ENCODE measurements around the gene TLE1. TPM values are rescaled to one million over a fixed set of nuclear protein-coding genes. Genes with fewer than 3 reads are reported as not detected.
"Not testable (repeated sequence)": the region's sequence is repeated elsewhere in the genome, so short reads cannot be mapped to it uniquely, and the experiment has no call there.

The TLE1 gene
- polyA plus RNA-seq, 4 donors = 66.8 to 81.7 (median 72.9) TPM

- no peak for DNase-seq (ENCODE audit: low read depth in 4 of 4, low spot score in 2 of 4)
Observed at GRCh38 chr9:81626511-81626910, 62.8 kb downstream of the TLE1 start.

- DNase-seq (ENCODE audit: low read depth in 4 of 4, low spot score in 2 of 4) = no peak
Observed at GRCh38 chr9:81625969-81626368, 63.4 kb downstream of the TLE1 start.

GRCh38 chr9:81623778-81624177 lies 65.6 kb downstream of the TLE1 start:
- no peak for DNase-seq (ENCODE audit: low read depth in 4 of 4, low spot score in 2 of 4)

GRCh38 chr9:81622471-81623255 lies 66.7 kb downstream of the TLE1 start:
- DNase-seq (ENCODE audit: low read depth in 4 of 4, low spot score in 2 of 4) = no peak

- DNase-seq (ENCODE audit: low read depth in 4 of 4, low spot score in 2 of 4) = no peak
Observed at GRCh38 chr9:81621785-81622259, 67.5 kb downstream of the TLE1 start.

- DNase-seq (ENCODE audit: low read depth in 4 of 4, low spot score in 2 of 4) = no peak
Observed at GRCh38 chr9:81621118-81621517, 68.2 kb downstream of the TLE1 start.

- DNase-seq (ENCODE audit: low read depth in 4 of 4, low spot score in 2 of 4) = no peak
Observed at GRCh38 chr9:81620002-81620390, 69.4 kb downstream of the TLE1 start.

GRCh38 chr9:81619353-81620001 lies 69.9 kb downstream of the TLE1 start:
- no peak for DNase-seq (ENCODE audit: low read depth in 4 of 4, low spot score in 2 of 4)

GRCh38 chr9:81618923-81619322 lies 70.4 kb downstream of the TLE1 start:
- no peak for DNase-seq (ENCODE audit: low read depth in 4 of 4, low spot score in 2 of 4)

GRCh38 chr9:81616141-81616540 lies 73.2 kb downstream of the TLE1 start:
- no peak for DNase-seq (ENCODE audit: low read depth in 4 of 4, low spot score in 2 of 4)

GRCh38 chr9:81614335-81614734 lies 75.0 kb downstream of the TLE1 start:
- DNase-seq (ENCODE audit: low read depth in 4 of 4, low spot score in 2 of 4) = no peak

GRCh38 chr9:81613002-81613812 lies 76.1 kb downstream of the TLE1 start:
- peak; percentile 65 to 75 (median 72) for DNase-seq (ENCODE audit: low read depth in 4 of 4, low spot score in 2 of 4)

- DNase-seq (ENCODE audit: low read depth in 4 of 4, low spot score in 2 of 4) = no peak
Observed at GRCh38 chr9:81611664-81612063, 77.7 kb downstream of the TLE1 start.

- no peak for DNase-seq (ENCODE audit: low read depth in 4 of 4, low spot score in 2 of 4)
Observed at GRCh38 chr9:81610740-81611107, 78.6 kb downstream of the TLE1 start.

GRCh38 chr9:81609782-81610739 lies 79.3 kb downstream of the TLE1 start:
- DNase-seq (ENCODE audit: low read depth in 4 of 4, low spot score in 2 of 4) = no peak

- DNase-seq (ENCODE audit: low read depth in 4 of 4, low spot score in 2 of 4) = no peak
Observed at GRCh38 chr9:81608289-81608657, 81.1 kb downstream of the TLE1 start.

- no peak for DNase-seq (ENCODE audit: low read depth in 4 of 4, low spot score in 2 of 4)
Observed at GRCh38 chr9:81607593-81608288, 81.6 kb downstream of the TLE1 start.

- not testable (repeated sequence) for DNase-seq (ENCODE audit: low read depth in 4 of 4, low spot score in 2 of 4)
Observed at GRCh38 chr9:81606261-81606660, 83.1 kb downstream of the TLE1 start.

- DNase-seq (ENCODE audit: low read depth in 4 of 4, low spot score in 2 of 4) = no peak
Observed at GRCh38 chr9:81605170-81605670, 84.1 kb downstream of the TLE1 start.

All from left renal cortex interstitium (tissue), 4 donors.